RWPE2 (cell line): Measurements from ENCODE around the gene NUCB2.

Experiments
- ATAC-seq: fragments of 200-7000 bp; cut with Tn5 transposase; 3 replicates; pipeline ENCODE4 v1.9.1; 2021; ENCODE audit warnings: low read depth
- DNase-seq: peaks from one replicate; pipeline ENCODE4 v3.0.0-alpha.2; 2020; ENCODE audit warnings: low spot score
- H3K27ac ChIP-seq: fragments of 450-650 bp; 2 replicates; pipeline ENCODE4 v1.5.1; 2017; ENCODE audit warnings: mild to moderate bottlenecking; ENCODE audit not compliant: poor library complexity, severe bottlenecking
- H3K27me3 ChIP-seq: fragments of 250-450 bp; sonication (Bioruptor Pico); 2 replicates; pipeline ENCODE4 v1.5.1; 2021; ENCODE audit warnings: mild to moderate bottlenecking, moderate library complexity; ENCODE audit not compliant: insufficient read depth, poor library complexity, severe bottlenecking
- H3K36me3 ChIP-seq: fragments of 250-450 bp; sonication (Bioruptor Pico); 2 replicates; pipeline ENCODE4 v1.5.1; 2020; ENCODE audit warnings: low read depth, mild to moderate bottlenecking, moderate library complexity
- H3K4me1 ChIP-seq: fragments of 250-450 bp; sonication (Bioruptor Pico); 2 replicates; pipeline ENCODE4 v1.5.1; 2021; ENCODE audit warnings: mild to moderate bottlenecking, moderate library complexity; ENCODE audit not compliant: insufficient read depth, poor library complexity, severe bottlenecking
- H3K4me3 ChIP-seq: fragments of 250-450 bp; sonication (Bioruptor Pico); 2 replicates; pipeline ENCODE4 v1.5.1; 2021; ENCODE audit warnings: mild to moderate bottlenecking, moderate library complexity; ENCODE audit not compliant: severe bottlenecking
- H3K9me3 ChIP-seq: fragments of 250-450 bp; sonication (Bioruptor Pico); 2 replicates; pipeline ENCODE4 v1.5.1; 2021; ENCODE audit warnings: mild to moderate bottlenecking, moderate library complexity; ENCODE audit not compliant: severe bottlenecking
- TF ChIP-seq, protein P1 (sequence below): fragments of 450-650 bp; IDR thresholded peaks from one replicate; pipeline ENCODE4 v1.5.1; 2017; ENCODE audit warnings: mild to moderate bottlenecking, moderate library complexity; ENCODE audit not compliant: poor library complexity, severe bottlenecking

The NUCB2 gene

DNA sequence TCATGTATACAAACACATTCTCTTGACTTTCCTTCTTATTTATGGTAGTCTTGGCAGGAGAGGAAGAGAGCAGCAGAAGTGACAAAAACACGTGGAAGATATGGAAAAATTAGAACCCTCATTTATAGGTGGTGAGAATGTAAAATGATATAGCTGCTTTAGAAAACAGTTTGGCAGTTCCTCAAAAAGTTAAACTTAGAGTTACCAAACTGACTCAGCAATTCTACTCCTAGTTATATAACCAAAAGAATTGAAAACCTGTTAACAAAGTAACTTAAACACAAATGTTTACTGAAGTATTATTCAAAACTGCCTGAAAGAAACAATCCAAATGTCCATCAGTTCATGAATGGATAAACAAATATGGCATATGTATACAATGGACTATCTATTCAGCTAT, 16.8 kb downstream of the NUCB2 start:
- TF ChIP-seq, protein P1, sequence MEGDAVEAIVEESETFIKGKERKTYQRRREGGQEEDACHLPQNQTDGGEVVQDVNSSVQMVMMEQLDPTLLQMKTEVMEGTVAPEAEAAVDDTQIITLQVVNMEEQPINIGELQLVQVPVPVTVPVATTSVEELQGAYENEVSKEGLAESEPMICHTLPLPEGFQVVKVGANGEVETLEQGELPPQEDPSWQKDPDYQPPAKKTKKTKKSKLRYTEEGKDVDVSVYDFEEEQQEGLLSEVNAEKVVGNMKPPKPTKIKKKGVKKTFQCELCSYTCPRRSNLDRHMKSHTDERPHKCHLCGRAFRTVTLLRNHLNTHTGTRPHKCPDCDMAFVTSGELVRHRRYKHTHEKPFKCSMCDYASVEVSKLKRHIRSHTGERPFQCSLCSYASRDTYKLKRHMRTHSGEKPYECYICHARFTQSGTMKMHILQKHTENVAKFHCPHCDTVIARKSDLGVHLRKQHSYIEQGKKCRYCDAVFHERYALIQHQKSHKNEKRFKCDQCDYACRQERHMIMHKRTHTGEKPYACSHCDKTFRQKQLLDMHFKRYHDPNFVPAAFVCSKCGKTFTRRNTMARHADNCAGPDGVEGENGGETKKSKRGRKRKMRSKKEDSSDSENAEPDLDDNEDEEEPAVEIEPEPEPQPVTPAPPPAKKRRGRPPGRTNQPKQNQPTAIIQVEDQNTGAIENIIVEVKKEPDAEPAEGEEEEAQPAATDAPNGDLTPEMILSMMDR = no peak
- no peak overlapping the region for H3K27ac ChIP-seq
- DNase-seq (no peak), ATAC-seq (no peak)
- H3K9me3 ChIP-seq = no peaks in the 10 kb centered on the region
- H3K4me1 ChIP-seq = no peaks in the 10 kb centered on the region
- H3K4me3 ChIP-seq = no peak overlapping the region
- H3K27me3 ChIP-seq = no peaks in the 10 kb centered on the region
- peaks cover 47% of the 10 kb centered on the region for H3K36me3 ChIP-seq

DNA sequence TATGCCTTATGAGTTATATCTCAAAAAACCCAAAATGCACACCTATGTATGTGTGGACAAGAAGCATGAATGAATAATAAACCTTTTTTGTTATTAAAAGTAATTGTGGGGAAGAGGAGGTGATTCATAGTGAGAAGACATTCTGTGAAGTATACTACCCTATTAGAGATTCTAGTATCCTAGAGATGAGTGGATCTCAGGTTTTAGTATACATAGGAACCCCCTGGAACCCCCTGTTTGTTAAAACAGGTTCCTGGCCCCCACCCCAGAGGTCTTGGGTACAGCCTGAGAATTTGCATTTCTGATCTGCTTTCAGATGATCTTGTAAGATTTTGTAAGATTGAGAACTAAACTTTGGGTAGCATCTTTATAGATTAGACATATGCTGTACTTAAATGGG, 17.5 kb downstream of the NUCB2 start:
- Histone ChIP-seq H3K27ac (no peak overlapping the region), H3K9me3 (no peaks in the 10 kb centered on the region), H3K4me1 (no peaks in the 10 kb centered on the region), H3K27me3 (no peaks in the 10 kb centered on the region), H3K4me3 (no peak overlapping the region), H3K36me3 (peaks cover 51% of the 10 kb centered on the region)
- DNase-seq = no peak
- TF ChIP-seq, protein P1 = no peak
- no peak for ATAC-seq

DNA sequence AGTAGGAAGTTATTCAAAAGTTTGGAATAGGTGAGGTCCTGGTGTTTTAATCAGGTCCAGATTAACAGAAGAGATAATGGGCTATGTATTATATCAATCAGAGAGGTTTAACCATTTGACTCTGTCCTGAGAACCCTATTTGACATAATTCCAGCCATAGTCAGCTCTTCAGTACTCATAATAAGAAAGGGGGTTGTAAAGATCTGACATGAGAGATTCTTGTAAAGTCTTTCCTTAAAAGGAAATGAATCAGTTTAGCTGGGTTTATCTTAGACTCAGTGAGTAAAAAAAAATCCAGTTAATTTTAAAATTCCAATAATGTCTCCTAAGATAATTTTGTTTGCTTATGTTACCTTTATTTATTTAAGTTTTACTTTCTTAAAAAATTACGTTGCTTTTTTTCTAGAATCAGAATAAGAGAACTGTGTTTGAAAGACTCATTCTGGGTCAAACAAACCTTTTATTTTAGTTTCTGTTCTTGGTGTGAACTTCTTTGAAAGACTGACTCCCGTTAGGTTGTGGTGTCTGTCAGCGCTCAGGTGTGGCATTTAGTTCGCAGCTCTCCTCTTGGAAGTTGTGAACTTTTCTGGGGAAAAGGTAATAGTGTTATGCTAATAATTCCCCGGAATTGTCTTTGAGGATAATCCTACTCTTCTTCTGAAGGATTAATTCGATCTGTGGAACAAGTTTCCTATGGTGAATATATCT, 20.5 kb downstream of the NUCB2 start:
- no peak for ATAC-seq

DNA sequence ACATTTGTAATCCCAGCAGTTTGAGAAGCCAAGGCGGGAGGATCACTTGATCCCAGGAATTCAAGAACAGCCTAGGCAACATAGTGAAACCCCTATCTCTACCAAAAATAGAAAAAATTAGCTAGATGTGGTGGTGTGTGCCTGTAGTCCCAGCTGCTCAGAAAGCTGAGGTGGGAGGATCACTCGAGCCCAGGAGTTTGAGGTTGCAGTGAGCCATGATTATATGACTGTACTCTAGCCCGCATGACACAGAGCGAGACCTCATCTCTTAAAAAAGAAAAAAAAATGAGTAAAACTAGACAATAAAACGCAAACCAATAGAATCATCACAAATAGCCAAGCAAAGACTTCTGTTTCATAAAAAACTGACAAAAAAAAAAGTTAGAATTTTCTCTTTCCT, 21.8 kb downstream of the NUCB2 start:
- no peak for ATAC-seq

More for the DNA sequence above, 20.5 kb downstream of the NUCB2 start:
- Histone ChIP-seq H3K27me3 (no peaks in the 10 kb centered on the region), H3K4me3 (no peak overlapping the region), H3K27ac (no peak overlapping the region), H3K4me1 (no peaks in the 10 kb centered on the region), H3K9me3 (no peaks in the 10 kb centered on the region), H3K36me3 (peaks cover 49% of the 10 kb centered on the region)
- TF ChIP-seq, protein P1 = no peak
- no peak for DNase-seq

DNA sequence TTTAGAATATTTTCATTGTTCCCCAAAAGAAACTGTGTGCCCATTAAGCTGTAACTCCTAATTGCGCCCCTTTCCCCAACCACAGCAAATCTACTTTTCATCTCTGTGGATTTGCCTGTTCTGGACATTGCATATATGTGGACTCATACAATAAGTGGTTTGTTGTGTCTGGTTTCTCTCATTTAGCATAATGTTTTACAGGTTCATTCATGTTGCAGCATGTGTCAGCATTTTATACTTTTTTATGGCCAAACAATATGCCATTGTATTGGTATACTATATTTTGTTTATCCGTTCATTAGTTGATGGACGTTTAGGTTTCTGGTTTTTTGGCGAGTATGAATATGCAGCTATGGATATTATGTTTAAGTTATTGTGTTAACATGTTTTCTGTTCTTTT, 23.8 kb downstream of the NUCB2 start:
- TF ChIP-seq, protein P1 = no peak
- Histone ChIP-seq H3K4me1 (no peaks in the 10 kb centered on the region), H3K27ac (no peak overlapping the region), H3K4me3 (no peak overlapping the region), H3K36me3 (peaks cover 64% of the 10 kb centered on the region), H3K27me3 (no peaks in the 10 kb centered on the region), H3K9me3 (no peaks in the 10 kb centered on the region)
- DNase-seq (no peak), ATAC-seq (no peak)

More for the DNA sequence above, 21.8 kb downstream of the NUCB2 start:
- no peaks in the 10 kb centered on the region for H3K4me1 ChIP-seq
- TF ChIP-seq, protein P1 = no peak
- H3K27me3 ChIP-seq = no peaks in the 10 kb centered on the region
- no peak for DNase-seq
- H3K4me3 ChIP-seq = no peak overlapping the region
- no peaks in the 10 kb centered on the region for H3K9me3 ChIP-seq
- peaks cover 55% of the 10 kb centered on the region for H3K36me3 ChIP-seq
- no peak overlapping the region for H3K27ac ChIP-seq
